CD4-positive, alpha-beta T cell treated with Interleukin-15 for 1 hour (primary cell): ENCODE data around the gene FGG.
A peak's percentile ranks its signal among the peaks of the same experiment; 100 is the strongest.

Experiments used
- DNase-seq: peaks from one replicate; pipeline ENCODE4 v3.0.0-alpha.2; 2020

FGG gene

DNA sequence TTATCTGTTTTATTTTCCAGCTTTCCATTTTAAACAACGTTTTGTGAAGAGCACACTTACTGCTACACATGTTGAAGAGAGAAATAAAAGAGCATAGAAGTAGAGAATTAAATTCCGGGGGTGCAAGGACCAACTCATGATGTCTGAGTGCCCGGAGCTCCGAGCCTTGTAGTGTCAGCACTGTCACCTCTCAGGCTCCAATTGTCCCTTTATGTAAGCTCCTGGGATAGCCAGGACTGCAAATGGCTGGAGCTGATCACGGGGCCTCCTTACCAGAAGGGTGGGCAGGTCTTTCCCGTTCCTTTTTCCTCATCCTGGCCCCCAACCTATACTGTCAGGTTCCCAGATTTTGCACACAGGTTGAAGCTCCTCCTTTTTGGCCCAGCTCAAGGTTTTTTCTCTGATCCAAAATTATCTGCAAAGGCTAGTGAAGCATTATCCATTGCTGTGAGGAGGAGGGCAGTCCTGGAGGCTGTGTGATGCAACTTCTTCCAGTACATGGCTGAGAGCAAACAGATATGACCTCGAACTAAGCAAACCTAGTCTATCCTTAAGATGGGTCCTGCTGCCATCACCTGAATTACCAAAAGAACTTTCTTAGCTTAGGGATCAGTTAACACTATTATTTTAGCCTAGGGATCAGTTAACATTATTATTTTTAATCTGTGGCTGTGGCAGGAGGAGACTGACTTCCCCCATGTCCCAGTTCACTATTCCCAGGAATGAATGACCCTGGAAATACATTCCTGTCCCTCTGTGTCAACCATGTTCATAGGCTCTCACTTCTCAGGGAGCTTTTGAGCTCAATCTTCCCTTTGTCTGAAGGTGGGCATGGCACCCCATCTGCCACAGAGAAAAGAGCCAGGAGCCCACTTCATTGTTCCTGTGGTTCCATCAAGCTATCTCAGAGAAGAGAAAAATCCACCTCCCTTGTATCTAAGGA lies at the start of gene FGG:
Gene FGG, minus strand, starts transcription at position 185 of the 943 bp plus-strand sequence. Its CDS starts 47 bp downstream, at position 138.
- DNase-seq, result no peak

- no peak for DNase-seq
Observed at GRCh38 chr4:154660052-154660451, 47.6 kb upstream of the FGG start.

DNA sequence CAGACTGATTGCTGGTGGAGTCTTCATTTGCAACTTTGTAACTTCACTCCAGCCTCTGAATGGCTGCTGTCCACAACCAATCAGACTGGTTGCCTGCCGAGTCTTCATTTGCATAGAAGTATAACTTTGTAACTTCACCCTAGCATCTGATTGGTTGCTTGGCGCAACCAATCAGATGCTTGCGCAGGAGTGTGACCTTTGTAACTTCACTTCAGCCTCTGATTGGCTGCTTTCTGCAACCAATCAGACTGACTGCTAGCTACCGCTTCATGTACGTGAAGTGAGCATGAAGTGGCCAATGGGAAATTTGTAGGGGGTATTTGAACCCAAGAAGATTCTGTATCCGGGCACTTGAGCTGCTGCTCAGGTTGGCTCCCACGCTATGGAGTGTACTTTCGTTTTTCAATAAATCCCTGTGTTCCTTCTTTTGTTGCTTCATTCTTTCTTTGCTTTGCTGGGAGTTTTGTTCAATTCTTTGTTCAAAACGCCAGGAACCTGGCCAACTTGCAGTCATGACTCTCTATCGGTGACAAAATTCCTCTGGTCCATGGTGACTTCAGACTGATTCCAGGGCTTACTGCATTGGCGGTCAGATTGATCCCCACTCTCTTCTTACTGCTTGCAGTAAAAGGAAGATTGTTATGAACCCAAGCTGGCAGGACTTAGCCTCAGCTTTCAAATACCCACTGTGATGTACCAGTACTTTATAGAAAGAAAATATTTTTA lies 46.4 kb upstream of the FGG start:
- DNase-seq, result no peak

GRCh38 chr4:154643493-154643892 lies 31.0 kb upstream of the FGG start:
- no peak for DNase-seq

DNA sequence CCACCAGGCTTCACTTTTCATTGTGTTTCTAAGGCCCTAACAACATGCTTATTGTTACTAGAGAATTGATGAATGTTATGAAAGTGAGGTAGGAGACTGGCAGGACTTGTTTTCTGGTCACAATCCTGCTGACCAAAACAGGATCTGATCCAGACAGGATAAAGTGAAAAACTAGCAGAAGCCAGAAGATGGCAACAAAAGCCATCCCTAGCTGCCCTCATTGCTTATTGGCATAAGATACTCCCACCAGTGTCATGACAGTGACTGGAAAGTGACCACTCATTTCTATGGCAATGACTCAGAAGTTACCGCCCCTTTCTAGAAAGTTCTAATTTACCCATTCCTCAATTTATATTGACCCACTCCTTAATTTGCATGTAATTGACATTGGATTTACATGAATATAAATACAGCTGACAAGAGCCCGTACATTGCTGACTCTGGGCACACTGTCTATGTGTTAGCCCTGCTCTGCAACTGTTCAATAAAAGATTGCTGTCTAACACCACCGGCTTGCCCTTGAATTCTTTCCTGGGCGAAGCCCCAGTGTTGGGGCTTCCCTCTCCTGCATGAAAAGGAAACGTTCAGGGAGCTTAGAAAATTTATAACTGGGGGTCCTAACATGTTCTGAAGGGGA lies 30.0 kb upstream of the FGG start:
- no peak for DNase-seq

- no peak for DNase-seq
Observed at GRCh38 chr4:154640999-154641398, 28.5 kb upstream of the FGG start.

GRCh38 chr4:154634058-154634457 lies 21.6 kb upstream of the FGG start:
- no peak for DNase-seq

GRCh38 chr4:154631828-154632227 lies 19.4 kb upstream of the FGG start:
- DNase-seq, result no peak

DNA sequence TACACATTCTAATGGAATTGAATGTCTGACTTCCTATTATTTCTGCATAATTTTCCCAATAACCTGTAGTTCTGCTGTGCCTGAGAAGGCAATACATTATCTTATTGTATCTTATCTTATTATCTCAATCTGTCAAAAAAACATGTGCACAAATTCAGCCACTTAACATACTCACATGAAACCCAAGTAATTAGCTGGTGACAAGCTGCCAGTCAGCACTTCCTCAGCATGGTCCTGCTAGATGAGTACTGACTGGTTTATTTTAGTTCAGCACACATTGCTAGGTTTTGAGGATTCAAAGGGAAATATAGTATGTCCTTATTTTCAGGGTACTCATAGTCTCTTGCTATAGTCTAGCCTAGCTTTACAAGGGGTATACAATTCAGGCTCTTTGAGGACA lies 17.9 kb upstream of the FGG start:
- no peak for DNase-seq

GRCh38 chr4:154626793-154627484 lies 14.5 kb upstream of the FGG start:
- DNase-seq, result peak; percentile 45

GRCh38 chr4:154625971-154626370 lies 13.5 kb upstream of the FGG start:
- DNase-seq, result no peak

GRCh38 chr4:154623995-154624394 lies 11.5 kb upstream of the FGG start:
- no peak for DNase-seq

DNA sequence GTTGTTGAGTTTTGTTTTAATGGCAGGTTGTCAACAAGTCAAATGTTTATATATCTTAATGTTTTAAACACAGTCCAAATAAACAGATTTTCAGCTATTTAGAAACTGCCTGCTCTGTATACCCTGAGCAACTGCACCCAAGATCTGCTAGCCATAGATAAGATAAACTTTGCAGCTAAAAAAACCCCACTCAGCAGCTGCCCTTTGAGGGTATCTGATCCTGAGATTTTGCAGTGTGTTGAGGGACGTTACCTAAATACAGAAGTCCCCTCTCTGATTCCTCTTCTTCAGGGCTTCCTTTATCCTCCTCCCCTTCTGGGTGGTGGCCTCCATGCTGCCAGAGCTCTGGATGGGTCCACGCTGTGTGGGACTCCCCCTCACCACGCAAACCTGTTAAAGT lies 11.0 kb upstream of the FGG start:
- no peak for DNase-seq

DNA sequence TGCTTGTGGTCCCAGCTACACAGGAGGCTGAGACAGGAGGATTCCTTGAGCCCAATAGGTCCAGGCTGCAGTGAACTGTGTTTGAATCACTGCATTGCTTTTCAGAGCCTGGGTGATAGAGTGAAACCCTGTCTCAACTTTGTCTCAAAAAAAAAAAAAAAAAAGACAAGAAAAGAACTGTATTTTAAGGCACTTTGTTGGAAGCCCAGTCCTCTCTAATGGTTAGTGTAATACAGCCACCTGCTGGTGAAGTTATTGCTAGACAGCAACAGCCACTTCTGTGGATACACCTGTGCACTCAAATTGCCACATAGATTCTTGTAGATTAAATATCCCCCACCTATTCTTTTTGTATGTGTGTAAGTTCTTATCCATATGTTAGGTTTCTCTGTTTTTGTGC lies 10.1 kb upstream of the FGG start:
- no peak for DNase-seq

GRCh38 chr4:154620111-154620510 lies 7.7 kb upstream of the FGG start:
- no peak for DNase-seq

- DNase-seq, result peak; percentile 28
Observed at GRCh38 chr4:154618708-154619315, 6.4 kb upstream of the FGG start.

GRCh38 chr4:154617820-154618317 lies 5.4 kb upstream of the FGG start:
- DNase-seq, result no peak

DNA sequence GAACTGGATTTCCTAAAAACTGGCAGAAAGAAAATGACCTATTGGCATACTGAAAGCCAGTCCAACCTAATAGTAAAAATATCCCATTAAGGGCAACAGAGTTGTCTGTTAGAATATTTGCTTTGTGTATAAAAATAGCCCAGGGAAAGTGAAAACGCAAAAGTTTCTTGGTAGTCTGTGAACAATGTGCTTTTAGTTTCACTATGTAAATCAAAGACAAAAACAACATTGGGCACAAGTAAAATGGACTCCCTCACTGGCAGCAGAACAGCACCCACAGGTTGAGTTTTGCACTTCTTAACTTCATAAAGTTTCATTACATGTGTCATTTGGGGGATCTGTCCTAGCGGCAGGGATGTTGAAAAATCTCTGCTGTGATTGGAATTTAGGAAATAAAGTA lies 4.3 kb upstream of the FGG start:
- no peak for DNase-seq

- no peak for DNase-seq
Observed at GRCh38 chr4:154616287-154616686, 3.8 kb upstream of the FGG start.

DNA sequence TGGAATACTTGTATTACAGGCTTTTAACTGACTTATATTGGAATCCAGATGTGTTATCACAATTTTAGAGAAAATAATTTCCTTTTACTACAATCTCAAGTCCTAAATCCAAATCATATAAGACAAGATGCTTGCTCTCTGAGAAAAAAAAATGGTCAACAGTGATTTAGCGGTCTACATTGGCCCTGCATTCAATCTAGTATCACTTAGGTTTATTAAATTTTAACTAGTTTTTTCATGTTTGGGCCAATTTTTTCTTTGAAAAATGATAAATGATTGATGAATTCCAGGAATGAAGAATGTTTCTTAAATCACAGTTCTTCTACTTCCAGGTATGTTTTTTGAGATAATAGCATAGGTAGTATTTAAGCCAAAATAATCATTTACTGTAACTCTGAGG lies 2.8 kb upstream of the FGG start:
- DNase-seq, result no peak

- no peak for DNase-seq
Observed at GRCh38 chr4:154614306-154614705, 1.9 kb upstream of the FGG start.

DNA sequence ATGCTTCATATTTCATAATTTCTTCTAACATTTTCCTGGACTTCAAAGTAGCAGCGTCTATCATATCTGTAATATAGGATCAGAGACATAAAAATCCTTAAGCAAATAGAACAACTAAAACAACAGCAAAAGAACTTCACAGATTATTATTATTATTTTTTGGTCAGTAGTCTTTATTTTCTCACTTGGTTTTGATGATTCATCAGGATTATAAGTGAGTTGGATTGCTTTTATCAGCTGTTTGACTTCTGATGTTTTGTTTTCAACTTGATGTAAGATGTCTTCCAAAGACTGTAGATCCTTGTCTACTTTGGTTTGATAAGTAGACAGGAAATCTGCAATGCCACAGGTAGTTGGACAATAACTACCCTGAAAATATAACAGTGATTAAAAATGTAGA lies 623 bp downstream of the FGG start:
- no peak for DNase-seq
